IMR-90 (cell line): Measurements from ENCODE around the gene C6orf47. TPM values are rescaled to one million over a fixed set of nuclear protein-coding genes. Genes with fewer than 3 reads are reported as not detected.

Source experiments
- ATAC-seq: fragments of 200-7000 bp; cut with Tn5 transposase; 2 replicates; pipeline ENCODE4 v1.9.1; 2020; ENCODE audit warnings: low read depth, mild to moderate bottlenecking, moderate library complexity
- BruUV-seq: library from RNA; stranded (reverse); fragments of 400-500 nt; replicated peaks from 2 replicates; lab custom pipeline; 2021; lab: Mats Ljungman, UMichigan
- CTCF ChIA-PET: fragments of 300-600 bp; formaldehyde crosslinking; extraction: SDS; loops from one replicate; lab custom pipeline; 2021; ENCODE audit warnings: antibody characterized with exemption; lab: Yijun Ruan, JAX
- POLR2A ChIA-PET: fragments of 300-600 bp; sonication (Branson Sonifier 250); formaldehyde crosslinking; loops from one replicate; lab custom pipeline; 2022; ENCODE audit warnings: antibody characterized with exemption; ENCODE audit not compliant: unreplicated experiment; lab: Charles Lee
- DNase-seq: peaks from one replicate; pipeline ENCODE4 v3.0.0; 2013
- H2AFZ ChIP-seq: replicated peaks from 2 replicates; pipeline ENCODE3; 2013; ENCODE audit warnings: low read length, mild to moderate bottlenecking; ENCODE audit not compliant: poor library complexity
- H2AK5ac ChIP-seq: 2 replicates; pipeline ENCODE4 v1.6.1; 2013; ENCODE audit warnings: low read depth, low read length, inconsistent platforms
- H2AK9ac ChIP-seq: replicated peaks from 2 replicates; pipeline ENCODE3; 2013; ENCODE audit warnings: mild to moderate bottlenecking, low read depth, low read length, moderate library complexity; ENCODE audit not compliant: poor library complexity
- H2BK120ac ChIP-seq: 2 replicates; pipeline ENCODE4 v1.6.1; 2013; ENCODE audit warnings: low read depth, low read length, inconsistent platforms
- H2BK15ac ChIP-seq: 3 replicates; pipeline ENCODE4 v1.6.1; 2013; ENCODE audit warnings: low read depth, low read length, inconsistent platforms
- H2BK20ac ChIP-seq: 2 replicates; pipeline ENCODE4 v1.6.1; 2013; ENCODE audit warnings: low read depth, mild to moderate bottlenecking, inconsistent platforms, low read length, moderate library complexity
- H2BK5ac ChIP-seq: 2 replicates; pipeline ENCODE4 v1.6.1; 2013; ENCODE audit warnings: mild to moderate bottlenecking, low read depth, low read length, inconsistent platforms; ENCODE audit not compliant: poor library complexity, severe bottlenecking
- H3K14ac ChIP-seq: replicated peaks from 2 replicates; pipeline ENCODE4 v1.6.1; 2013; ENCODE audit warnings: low read depth, low read length, inconsistent platforms
- H3K18ac ChIP-seq: 2 replicates; pipeline ENCODE4 v1.6.1; 2013; ENCODE audit warnings: low read depth, low read length, control low read depth
- H3K23ac ChIP-seq: 2 replicates; pipeline ENCODE4 v1.6.1; 2013; ENCODE audit warnings: low read depth, low read length, inconsistent platforms
- H3K27ac ChIP-seq: 2 replicates; pipeline ENCODE4 v1.5.1; 2013; ENCODE audit warnings: mild to moderate bottlenecking, control low read depth, low read length; ENCODE audit not compliant: insufficient read depth
- H3K27me3 ChIP-seq: 2 replicates; pipeline ENCODE4 v1.6.1; 2013; ENCODE audit warnings: low read length; ENCODE audit not compliant: control insufficient read depth, insufficient read depth
- H3K36me3 ChIP-seq: 2 replicates; pipeline ENCODE4 v1.6.1; 2013; ENCODE audit warnings: low read length, mixed read lengths; ENCODE audit not compliant: control insufficient read depth, insufficient read depth
- H3K4ac ChIP-seq: 2 replicates; pipeline ENCODE4 v1.6.1; 2013; ENCODE audit warnings: low read depth, low read length, inconsistent platforms
- H3K4me1 ChIP-seq: 2 replicates; pipeline ENCODE4 v1.6.1; 2013; ENCODE audit warnings: low read length, mixed read lengths; ENCODE audit not compliant: control insufficient read depth, insufficient read depth
- H3K4me2 ChIP-seq: 2 replicates; pipeline ENCODE4 v1.6.1; 2013; ENCODE audit warnings: low read depth, mild to moderate bottlenecking, control low read depth, low read length, moderate library complexity
- H3K4me3 ChIP-seq: 2 replicates; pipeline ENCODE4 v1.5.1; 2013; ENCODE audit warnings: low read depth, mild to moderate bottlenecking, control low read depth, low read length, moderate library complexity; ENCODE audit not compliant: insufficient read depth
- H3K56ac ChIP-seq: 2 replicates; pipeline ENCODE4 v1.6.1; 2013; ENCODE audit warnings: low read length, inconsistent platforms; ENCODE audit not compliant: insufficient read depth; ENCODE audit errors: extremely low read depth
- H3K79me1 ChIP-seq, 2 experiments: 2 replicates each; pipeline ENCODE4 v1.6.1; 2013; ENCODE audit warnings: low read length in 2 of 2, inconsistent platforms in 1 of 2, low read depth in 1 of 2
- H3K9ac ChIP-seq: 2 replicates; pipeline ENCODE4 v1.6.1; 2013; ENCODE audit warnings: low read depth, low read length, control low read depth
- H3K9me1 ChIP-seq: 2 replicates; pipeline ENCODE4 v1.6.1; 2013; ENCODE audit warnings: low read length, inconsistent platforms; ENCODE audit not compliant: insufficient read depth
- H3K9me3 ChIP-seq: 2 replicates; pipeline ENCODE4 v1.6.1; 2013; ENCODE audit warnings: low read length; ENCODE audit not compliant: control insufficient read depth, insufficient read depth
- H4K20me1 ChIP-seq: 2 replicates; pipeline ENCODE4 v1.6.1; 2013; ENCODE audit warnings: low read length, inconsistent platforms; ENCODE audit not compliant: insufficient read depth
- H4K5ac ChIP-seq: 2 replicates; pipeline ENCODE4 v1.6.1; 2013; ENCODE audit warnings: mild to moderate bottlenecking, low read depth, low read length, control low read depth
- H4K8ac ChIP-seq, 2 experiments: 2 replicates each; pipeline ENCODE4 v1.6.1; 2013; ENCODE audit warnings: low read depth in 2 of 2, low read length in 2 of 2, control low read depth in 1 of 2, inconsistent platforms in 1 of 2
- H4K91ac ChIP-seq: 2 replicates; pipeline ENCODE4 v1.6.1; 2013; ENCODE audit warnings: low read depth, low read length, inconsistent platforms; ENCODE audit not compliant: insufficient read depth
- BHLHE40 ChIP-seq: fragments of 150-350 bp; IDR thresholded peaks from 2 replicates; pipeline ENCODE4 v1.6.1; 2016; ENCODE audit warnings: mild to moderate bottlenecking, low read depth, low read length
- CEBPB ChIP-seq: IDR thresholded peaks from 2 replicates; pipeline ENCODE4 v1.6.1; 2012; ENCODE audit warnings: low read depth, low read length, improper control_type of control experiment
- CHD1 ChIP-seq: IDR thresholded peaks from 2 replicates; pipeline ENCODE4 v1.6.1; 2012; ENCODE audit warnings: low read depth, low read length, improper control_type of control experiment
- FOS ChIP-seq: fragments of 150-350 bp; IDR thresholded peaks from 2 replicates; pipeline ENCODE4 v1.6.1; 2016; ENCODE audit warnings: low read depth, low read length
- MAFK ChIP-seq: IDR thresholded peaks from 2 replicates; pipeline ENCODE4 v1.6.1; 2012; ENCODE audit warnings: low read depth, low read length, improper control_type of control experiment
- MAZ ChIP-seq: IDR thresholded peaks from 2 replicates; pipeline ENCODE4 v1.6.1; 2012; ENCODE audit warnings: low read depth, mild to moderate bottlenecking, low read length, improper control_type of control experiment, moderate library complexity, borderline replicate concordance
- MXI1 ChIP-seq: IDR thresholded peaks from 2 replicates; pipeline ENCODE4 v1.6.1; 2012; ENCODE audit warnings: low read depth, mild to moderate bottlenecking, low read length, moderate library complexity, borderline replicate concordance
- NFE2L2 ChIP-seq: fragments of 150-350 bp; IDR thresholded peaks from 2 replicates; pipeline ENCODE4 v1.6.1; 2016; ENCODE audit warnings: low read depth, mild to moderate bottlenecking, low read length
- POLR2A ChIP-seq: IDR thresholded peaks from 2 replicates; pipeline ENCODE4 v1.6.1; 2012; ENCODE audit warnings: mild to moderate bottlenecking, low read depth, low read length
- RAD21 ChIP-seq: IDR thresholded peaks from 2 replicates; pipeline ENCODE4 v1.6.1; 2012; ENCODE audit warnings: low read length, improper control_type of control experiment
- RCOR1 ChIP-seq: IDR thresholded peaks from 2 replicates; pipeline ENCODE4 v1.6.1; 2012; ENCODE audit warnings: mild to moderate bottlenecking, low read length, improper control_type of control experiment; ENCODE audit not compliant: insufficient replicate concordance
- RFX5 ChIP-seq: IDR thresholded peaks from 2 replicates; pipeline ENCODE4 v1.8.0; 2012; ENCODE audit warnings: low read depth, mild to moderate bottlenecking, low read length, moderate library complexity
- SMC3 ChIP-seq: fragments of 150-350 bp; IDR thresholded peaks from 2 replicates; pipeline ENCODE4 v1.6.1; 2016; ENCODE audit warnings: low read depth, mild to moderate bottlenecking, antibody characterized with exemption, low read length, moderate library complexity
- WGBS, 2 experiments: methylation state at CpG; one replicate each; pipeline versions ENCODE4 v1.1.5 to v1.1.7; 2013; ENCODE audit warnings: missing lambda C conversion rate in 2 of 2; ENCODE audit not compliant: insufficient read length in 1 of 2; ENCODE audit errors: extremely low coverage in 2 of 2; 5-methylcytosine and 5-hydroxymethylcytosine counted together
- dilution Hi-C: fragments of 300-500 bp; cut with HindIII; formaldehyde crosslinking; loops from one replicate; pipeline ENCODE4 v1.14.3; 2018; ENCODE audit warnings: low sequenced_read_pairs; ENCODE audit not compliant: unreplicated experiment
- in situ Hi-C: fragments of 300-500 bp; cut with MboI; formaldehyde crosslinking; loops from 3 replicates; pipeline ENCODE4 v1.14.3; 2019; ENCODE audit warnings: low sequenced_read_pairs, inconsistent platforms, mixed read lengths
- intact Hi-C: fragments of 100-400 bp; cut with micrococcal nuclease; formaldehyde crosslinking; loops from 2 replicates; pipeline ENCODE4 v1.10.0; 2022
- polyA plus RNA-seq, 3 experiments: library from polyadenylated mRNA; depleted of rRNA; stranded (reverse); fragments of >200 nt; gene quantifications; 2 replicates each; pipeline ENCODE4 v1.2.3, GENCODE V29; 2012; ENCODE audit warnings: low replicate concordance in 1 of 3
- total RNA-seq: library from RNA; depleted of rRNA; stranded (reverse); fragments of >200 nt; gene quantifications from 2 replicates; pipeline ENCODE4 v1.2.3, GENCODE V29; 2012
- TF ChIP-seq, protein P1 (sequence below): fragments of 150-350 bp; IDR thresholded peaks from 2 replicates; pipeline ENCODE4 v1.6.1; 2017; ENCODE audit warnings: mild to moderate bottlenecking, antibody characterized with exemption, low read length, low read depth
- TF ChIP-seq, protein P2 (sequence below): fragments of 150-350 bp; IDR thresholded peaks from 2 replicates; pipeline ENCODE4 v1.6.1; 2016; ENCODE audit warnings: low read depth, mild to moderate bottlenecking, low read length, moderate library complexity, borderline replicate concordance
- TF ChIP-seq, protein P3 (sequence below): conservative IDR thresholded peaks from 2 replicates; pipeline ENCODE4 v1.5.1; 2012; ENCODE audit warnings: mild to moderate bottlenecking, low read depth, low read length, improper control_type of control experiment

Gene C6orf47
- total and polyA plus RNA-seq, 2 of the 4 experiments (the other 2 are of a cell fraction) = 8.9 to 14.2 TPM

DNA sequence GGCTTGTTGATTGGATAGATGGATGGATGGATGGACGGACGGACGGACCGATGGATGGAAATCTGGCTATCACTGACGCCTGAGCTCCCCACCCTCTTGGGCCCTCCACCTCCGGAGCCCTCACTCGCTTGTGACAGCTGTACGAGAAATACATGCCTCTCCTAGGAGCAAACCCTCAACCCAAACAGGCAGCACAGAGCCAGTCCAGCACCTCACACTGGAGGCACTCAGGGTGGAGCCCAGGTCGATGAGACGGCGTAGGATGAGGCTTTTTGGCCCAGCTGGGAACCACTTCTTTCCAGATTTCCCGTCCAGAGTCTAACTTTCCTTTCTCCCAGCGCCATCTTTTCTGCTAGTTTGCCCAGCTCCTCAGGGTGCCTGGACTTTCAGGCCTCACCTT is 23.0 kb upstream of the C6orf47 start:
- Histone ChIP-seq H3K4me1 (peaks cover 12% of the 10 kb centered on the region), H2BK20ac (no peak overlapping the region), H4K91ac (no peak overlapping the region), H3K4me2 (no peak overlapping the region; the same call in 1 of the 2 replicates), H4K20me1 (no peaks in the 10 kb centered on the region), H4K8ac (no peak overlapping the region; a peak in 1 of 4 replicates), H3K36me3 (peaks cover 25% of the 10 kb centered on the region), H3K79me1 (no peaks in the 10 kb centered on the region), H2BK120ac (no peak overlapping the region), H4K5ac (no peak overlapping the region), H2BK15ac (no peak overlapping the region), H3K4me3 (no peak overlapping the region), H2AK9ac (peak overlapping the region; percentile 88), H2BK5ac (no peak overlapping the region), H3K9me3 (no peaks in the 10 kb centered on the region), H3K14ac (no peak overlapping the region), H2AFZ (peak overlapping the region; percentile 8), H3K9ac (no peak overlapping the region), H3K27me3 (no peaks in the 10 kb centered on the region), H3K18ac (no peak overlapping the region; the same call in 1 of the 2 replicates), H3K9me1 (0 out of 2 replicates have a peak, but pooled peaks cover 5% of the 10 kb centered on the region), H2AK5ac (no peak overlapping the region), H3K56ac (no peak overlapping the region), H3K27ac (no peak overlapping the region), H3K23ac (no peak overlapping the region), H3K4ac (no peak overlapping the region)
- in situ Hi-C loops (loop anchor here (10.0 kb wide), 2 partner anchors 151 to 261 kb away; partner anchors contain the start of gene CFB), intact Hi-C loops (no loop called here), dilution Hi-C loops (no loop called here)
- CTCF ChIA-PET = no interaction called here
- no peak for DNase-seq
- 48% methylated on average over 5 of the region's 13 CpGs; no CpG with 5 or more reads in 1 of the 2 experiments for WGBS, 2 experiments
- TF ChIP-seq CHD1 (no peak), RAD21 (no peak), BHLHE40 (no peak), NFE2L2 (no peak), POLR2A (no peak), MXI1 (no peak), SMC3 (no peak), MAFK (no peak), RFX5 (no peak), CEBPB (no peak), MAZ (no peak), RCOR1 (no peak), FOS (no peak)
- TF ChIP-seq, protein P1, sequence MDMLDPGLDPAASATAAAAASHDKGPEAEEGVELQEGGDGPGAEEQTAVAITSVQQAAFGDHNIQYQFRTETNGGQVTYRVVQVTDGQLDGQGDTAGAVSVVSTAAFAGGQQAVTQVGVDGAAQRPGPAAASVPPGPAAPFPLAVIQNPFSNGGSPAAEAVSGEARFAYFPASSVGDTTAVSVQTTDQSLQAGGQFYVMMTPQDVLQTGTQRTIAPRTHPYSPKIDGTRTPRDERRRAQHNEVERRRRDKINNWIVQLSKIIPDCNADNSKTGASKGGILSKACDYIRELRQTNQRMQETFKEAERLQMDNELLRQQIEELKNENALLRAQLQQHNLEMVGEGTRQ = no peak
- TF ChIP-seq, protein P2, sequence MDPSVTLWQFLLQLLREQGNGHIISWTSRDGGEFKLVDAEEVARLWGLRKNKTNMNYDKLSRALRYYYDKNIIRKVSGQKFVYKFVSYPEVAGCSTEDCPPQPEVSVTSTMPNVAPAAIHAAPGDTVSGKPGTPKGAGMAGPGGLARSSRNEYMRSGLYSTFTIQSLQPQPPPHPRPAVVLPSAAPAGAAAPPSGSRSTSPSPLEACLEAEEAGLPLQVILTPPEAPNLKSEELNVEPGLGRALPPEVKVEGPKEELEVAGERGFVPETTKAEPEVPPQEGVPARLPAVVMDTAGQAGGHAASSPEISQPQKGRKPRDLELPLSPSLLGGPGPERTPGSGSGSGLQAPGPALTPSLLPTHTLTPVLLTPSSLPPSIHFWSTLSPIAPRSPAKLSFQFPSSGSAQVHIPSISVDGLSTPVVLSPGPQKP = no peak
- TF ChIP-seq, protein P3, sequence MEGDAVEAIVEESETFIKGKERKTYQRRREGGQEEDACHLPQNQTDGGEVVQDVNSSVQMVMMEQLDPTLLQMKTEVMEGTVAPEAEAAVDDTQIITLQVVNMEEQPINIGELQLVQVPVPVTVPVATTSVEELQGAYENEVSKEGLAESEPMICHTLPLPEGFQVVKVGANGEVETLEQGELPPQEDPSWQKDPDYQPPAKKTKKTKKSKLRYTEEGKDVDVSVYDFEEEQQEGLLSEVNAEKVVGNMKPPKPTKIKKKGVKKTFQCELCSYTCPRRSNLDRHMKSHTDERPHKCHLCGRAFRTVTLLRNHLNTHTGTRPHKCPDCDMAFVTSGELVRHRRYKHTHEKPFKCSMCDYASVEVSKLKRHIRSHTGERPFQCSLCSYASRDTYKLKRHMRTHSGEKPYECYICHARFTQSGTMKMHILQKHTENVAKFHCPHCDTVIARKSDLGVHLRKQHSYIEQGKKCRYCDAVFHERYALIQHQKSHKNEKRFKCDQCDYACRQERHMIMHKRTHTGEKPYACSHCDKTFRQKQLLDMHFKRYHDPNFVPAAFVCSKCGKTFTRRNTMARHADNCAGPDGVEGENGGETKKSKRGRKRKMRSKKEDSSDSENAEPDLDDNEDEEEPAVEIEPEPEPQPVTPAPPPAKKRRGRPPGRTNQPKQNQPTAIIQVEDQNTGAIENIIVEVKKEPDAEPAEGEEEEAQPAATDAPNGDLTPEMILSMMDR = no peak
- no peak for ATAC-seq
- BruUV-seq = no TSS peak
- POLR2A ChIA-PET = no interaction called here
